ENCODE data around the gene TEX261.

- no peak for TF ChIP-seq CTCF (IDR thresholded peaks at IDR 0.05)
- no peak for TF ChIP-seq POLR2A (IDR thresholded peaks at IDR 0.05)
Observed at GRCh38 chr2:71005271-71006202, 10.9 kb upstream of the TEX261 start.
